Measurements from ENCODE around the gene NHSL2.
A peak's percentile ranks its signal among the peaks of the same experiment; 100 is the strongest.

NHSL2 gene

DNA sequence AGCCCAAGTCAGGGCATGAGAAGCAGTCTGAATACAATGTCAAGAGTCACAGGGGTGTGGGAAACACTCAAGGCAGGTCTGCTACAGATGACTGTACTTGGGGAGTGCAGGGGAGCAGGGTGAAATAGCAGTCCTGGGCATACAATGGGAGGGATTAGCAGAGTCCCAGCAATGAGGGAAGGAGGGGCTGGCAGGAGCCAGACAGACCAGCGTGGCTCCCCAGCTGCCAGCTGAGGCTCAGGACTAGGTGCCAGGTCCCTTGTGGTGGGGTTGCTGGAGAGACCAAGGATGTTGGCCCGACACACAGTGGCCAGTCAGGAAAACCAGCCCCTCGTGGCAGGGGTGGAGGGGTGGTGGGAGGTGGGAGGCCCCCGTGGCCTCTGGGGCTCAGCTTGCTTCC, 134.5 kb downstream of the NHSL2 start:
- ChIA-PET POLR2A (ENCODE audit: low non-redundant PET) (no interaction called here), CTCF (no interaction called here)
- no peak for DNase-seq (ENCODE audit: low spot score)
- TF ChIP-seq, protein P1, sequence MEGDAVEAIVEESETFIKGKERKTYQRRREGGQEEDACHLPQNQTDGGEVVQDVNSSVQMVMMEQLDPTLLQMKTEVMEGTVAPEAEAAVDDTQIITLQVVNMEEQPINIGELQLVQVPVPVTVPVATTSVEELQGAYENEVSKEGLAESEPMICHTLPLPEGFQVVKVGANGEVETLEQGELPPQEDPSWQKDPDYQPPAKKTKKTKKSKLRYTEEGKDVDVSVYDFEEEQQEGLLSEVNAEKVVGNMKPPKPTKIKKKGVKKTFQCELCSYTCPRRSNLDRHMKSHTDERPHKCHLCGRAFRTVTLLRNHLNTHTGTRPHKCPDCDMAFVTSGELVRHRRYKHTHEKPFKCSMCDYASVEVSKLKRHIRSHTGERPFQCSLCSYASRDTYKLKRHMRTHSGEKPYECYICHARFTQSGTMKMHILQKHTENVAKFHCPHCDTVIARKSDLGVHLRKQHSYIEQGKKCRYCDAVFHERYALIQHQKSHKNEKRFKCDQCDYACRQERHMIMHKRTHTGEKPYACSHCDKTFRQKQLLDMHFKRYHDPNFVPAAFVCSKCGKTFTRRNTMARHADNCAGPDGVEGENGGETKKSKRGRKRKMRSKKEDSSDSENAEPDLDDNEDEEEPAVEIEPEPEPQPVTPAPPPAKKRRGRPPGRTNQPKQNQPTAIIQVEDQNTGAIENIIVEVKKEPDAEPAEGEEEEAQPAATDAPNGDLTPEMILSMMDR (conservative IDR thresholded peaks at IDR 0.05; ENCODE audit: low read depth): no peak
- no peak overlapping the region for H3K27ac ChIP-seq

DNA sequence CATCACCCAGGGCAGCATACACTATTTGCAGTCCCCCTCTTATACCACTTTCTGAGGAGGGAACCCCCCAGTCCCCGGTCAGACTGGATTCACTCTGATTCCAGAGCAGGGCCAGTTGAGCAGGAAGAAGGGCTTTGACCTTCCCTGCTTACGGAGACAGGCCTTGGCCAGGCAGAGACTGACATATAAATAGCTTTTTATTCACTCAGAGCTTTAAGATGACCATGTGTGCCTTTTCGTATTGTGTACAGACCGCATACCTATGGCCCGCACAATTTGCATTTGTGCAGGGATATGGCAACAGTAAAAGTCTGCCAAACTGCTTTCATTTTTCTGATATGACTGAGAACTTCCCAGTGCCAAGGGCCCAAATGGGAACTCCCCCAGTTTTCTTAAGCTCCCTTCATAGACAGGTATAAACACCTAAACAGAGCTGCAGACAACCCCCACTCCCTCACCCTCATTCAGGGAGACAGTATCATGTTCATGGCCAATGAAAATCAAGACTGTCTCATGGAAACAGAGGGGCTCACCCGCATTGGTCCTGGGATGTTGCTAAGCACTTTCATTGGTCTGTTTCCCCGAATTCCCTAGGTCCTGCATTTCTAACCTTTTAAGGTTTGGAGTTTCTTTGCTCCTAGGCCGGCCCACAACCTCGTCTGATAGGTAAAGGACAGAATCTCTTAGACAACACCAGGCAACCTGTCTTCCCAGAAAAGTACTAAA, 135.1 kb downstream of the NHSL2 start:
- TF ChIP-seq, protein P1 (conservative IDR thresholded peaks at IDR 0.05; ENCODE audit: low read depth): no peak
- no peak overlapping the region for H3K27ac ChIP-seq
- POLR2A ChIA-PET (ENCODE audit: low non-redundant PET): no interaction called here
- peak; percentile 29 for DNase-seq (ENCODE audit: low spot score)
- CTCF ChIA-PET: no interaction called here

DNA sequence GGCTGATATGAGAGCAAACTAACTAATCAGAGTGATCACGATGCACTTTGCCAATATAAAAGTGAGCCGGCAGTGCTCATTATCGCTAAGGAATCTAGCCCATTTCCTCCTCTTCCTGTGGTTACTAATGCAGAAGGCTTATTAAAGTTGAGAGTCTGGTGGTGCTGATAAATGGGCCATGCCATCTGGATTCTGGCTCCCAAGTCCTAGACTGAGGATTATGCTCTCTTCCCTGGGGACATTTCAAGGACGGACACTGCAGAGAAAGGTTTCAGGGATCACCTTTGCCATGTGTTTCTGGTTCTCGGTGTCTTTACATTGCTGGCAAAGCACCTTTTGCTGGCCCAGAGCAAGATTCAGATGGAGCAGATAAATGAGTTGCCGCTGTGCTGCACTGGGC, 135.8 kb downstream of the NHSL2 start:
- ChIA-PET CTCF (no interaction called here), POLR2A (ENCODE audit: low non-redundant PET) (no interaction called here)
- no peak overlapping the region for H3K27ac ChIP-seq
- DNase-seq (ENCODE audit: low spot score): no peak
- TF ChIP-seq, protein P1 (conservative IDR thresholded peaks at IDR 0.05; ENCODE audit: low read depth): no peak

DNA sequence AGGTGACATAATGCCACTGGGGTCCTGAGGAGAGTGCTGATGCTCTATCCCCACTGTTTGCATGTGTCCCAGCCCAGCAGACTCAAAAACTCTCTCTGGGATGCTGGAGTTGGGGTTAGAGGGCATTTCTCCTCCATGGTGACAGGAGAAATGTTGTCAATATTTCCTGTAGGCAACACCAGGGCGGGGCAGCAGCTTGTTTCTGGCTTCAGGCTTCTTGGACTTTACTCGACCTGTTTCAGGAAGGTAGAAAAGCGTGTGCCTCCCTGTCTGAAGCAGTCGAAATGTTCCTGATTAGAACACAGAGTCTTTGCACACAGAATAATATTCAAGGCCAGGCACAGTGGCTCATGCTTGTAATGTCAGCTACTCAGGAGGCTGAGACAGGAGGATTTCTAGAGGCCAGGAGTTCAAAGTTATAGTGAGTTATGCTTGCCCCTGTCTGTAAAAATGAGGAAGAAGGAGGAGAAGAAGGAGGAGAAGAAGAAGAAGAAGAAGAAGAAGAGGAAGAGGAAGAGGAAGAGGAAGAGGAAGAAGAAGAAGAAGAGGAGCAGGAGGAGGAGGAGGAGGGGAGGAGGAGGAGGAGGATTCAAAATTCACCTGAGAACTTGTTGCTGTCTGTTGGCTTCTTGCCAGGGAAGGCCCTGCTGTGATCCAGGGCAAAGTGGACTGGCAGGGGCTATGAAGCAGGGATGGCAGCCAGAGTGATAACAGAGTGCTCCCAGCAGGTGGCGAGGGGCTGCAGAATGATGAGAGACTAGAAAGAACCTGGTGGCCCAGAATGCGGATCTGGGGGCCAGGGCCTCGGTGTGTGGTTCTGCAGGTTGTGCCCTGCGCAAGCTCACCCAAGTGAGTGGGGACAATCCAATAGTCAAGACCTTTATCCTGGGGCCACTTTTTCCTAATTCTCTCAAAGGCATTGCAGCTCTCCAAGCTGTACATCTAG, 138.1 kb downstream of the NHSL2 start:
- CTCF ChIA-PET: no interaction called here
- no peak for DNase-seq (ENCODE audit: low spot score)
- TF ChIP-seq, protein P1 (conservative IDR thresholded peaks at IDR 0.05; ENCODE audit: low read depth): no peak
- no peak overlapping the region for H3K27ac ChIP-seq
- POLR2A ChIA-PET (ENCODE audit: low non-redundant PET): no interaction called here

DNA sequence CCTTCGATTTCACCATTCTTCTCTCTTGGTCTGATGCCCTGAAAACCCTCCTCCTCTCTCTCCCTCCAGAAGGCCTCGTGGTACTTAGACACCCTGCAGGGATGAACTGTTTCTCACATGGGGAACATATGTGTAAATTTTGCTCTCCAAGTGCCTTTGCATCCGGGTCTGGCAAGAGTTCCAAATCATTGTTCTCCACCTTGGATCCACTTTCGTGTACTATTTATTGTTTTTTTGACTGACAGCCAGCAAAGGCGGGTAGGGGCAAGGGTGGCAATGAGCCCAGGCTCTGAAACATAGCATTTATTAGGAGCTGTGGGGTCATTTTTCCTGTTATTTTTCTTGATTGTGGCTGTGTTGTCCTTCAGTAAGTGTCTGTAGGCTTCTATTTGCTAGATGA, 139.4 kb downstream of the NHSL2 start:
- H3K27ac ChIP-seq: no peak overlapping the region
- DNase-seq (ENCODE audit: low spot score): no peak
- CTCF ChIA-PET: no interaction called here
- TF ChIP-seq, protein P1 (conservative IDR thresholded peaks at IDR 0.05; ENCODE audit: low read depth): no peak
- POLR2A ChIA-PET (ENCODE audit: low non-redundant PET): no interaction called here

DNA sequence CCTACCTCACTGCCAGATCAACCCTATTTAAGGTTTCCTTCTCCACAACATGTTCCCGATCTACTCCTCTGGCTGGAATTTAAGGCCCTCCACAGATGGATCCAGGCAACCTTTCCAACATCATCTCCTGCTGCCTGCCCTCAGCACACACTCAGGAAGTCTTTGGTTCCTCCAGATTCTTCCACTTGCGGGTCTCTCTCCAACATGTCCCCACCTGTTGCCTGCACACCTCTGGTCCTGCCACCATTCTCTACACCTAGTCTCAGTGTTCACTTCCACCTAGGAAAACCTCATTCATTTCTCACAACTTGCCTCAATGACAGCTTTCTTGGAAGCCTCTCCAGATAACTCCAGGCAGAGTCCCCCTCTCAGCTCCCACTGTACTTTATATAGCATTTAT, 140.9 kb downstream of the NHSL2 start:
- POLR2A ChIA-PET (ENCODE audit: low non-redundant PET): no interaction called here

More for the DNA sequence above, 140.9 kb downstream of the NHSL2 start:
- no peak overlapping the region for H3K27ac ChIP-seq
- TF ChIP-seq, protein P1 (conservative IDR thresholded peaks at IDR 0.05; ENCODE audit: low read depth): no peak
- CTCF ChIA-PET: no interaction called here
- DNase-seq (ENCODE audit: low spot score): no peak

All from RWPE1 (cell line).